HepG2 (cell line): ENCODE data around the gene LDLRAD4. TPM values are rescaled to one million over a fixed set of nuclear protein-coding genes. Genes with fewer than 3 reads are reported as not detected.

ENCODE experiments used
- ATAC-seq: fragments of 200-7000 bp; cut with Tn5 transposase; 3 replicates; pipeline ENCODE4 v1.9.1; 2020; ENCODE audit warnings: mild to moderate bottlenecking, moderate library complexity
- BruUV-seq: library from RNA; stranded (reverse); fragments of 400-500 nt; replicated peaks from 2 replicates; lab custom pipeline; 2021; lab: Mats Ljungman, UMichigan
- CTCF ChIA-PET: fragments of 300-600 bp; formaldehyde crosslinking; extraction: SDS; loops from one replicate; lab custom pipeline; 2021; ENCODE audit warnings: low total read pairs, inconsistent platforms, low intra/inter-chr PET ratio; lab: Yijun Ruan, JAX
- POLR2A ChIA-PET: fragments of 350-600 bp; sonication (Branson Sonifier 250); formaldehyde crosslinking; loops from one replicate; lab custom pipeline; 2020; ENCODE audit warnings: antibody characterized with exemption, inconsistent platforms; lab: Yijun Ruan, JAX
- DNase-seq: peaks from one replicate; pipeline ENCODE4 v3.0.0-alpha.2; 2015; ENCODE audit warnings: low spot score
- FAIRE-seq: peaks from 3 replicates; lab custom pipeline; 2011; peaks lifted over from hg19 to GRCh38; lab: Jason Lieb, UNC
- H2AFZ ChIP-seq: one replicate; pipeline ENCODE4 v1.6.1; 2011; ENCODE audit warnings: low read length, inconsistent platforms
- H3K27ac ChIP-seq: fragments of 300-600 bp; 3 replicates; pipeline ENCODE4 v1.8.0; 2011; ENCODE audit warnings: mixed run types, mild to moderate bottlenecking, mixed read lengths, low read length, inconsistent platforms; ENCODE audit not compliant: insufficient read depth; ENCODE audit errors: extremely low read length
- H3K27me3 ChIP-seq, 2 experiments: fragments of 200-600 bp in 1 of 2; 2 replicates in 1 of 2; 3 replicates in 1 of 2; pipeline versions ENCODE4 v1.6.0 to v1.8.0; 2011; ENCODE audit warnings: low read length in 2 of 2, mild to moderate bottlenecking in 2 of 2, moderate library complexity in 2 of 2, inconsistent platforms in 1 of 2; ENCODE audit not compliant: insufficient read depth in 2 of 2, control insufficient read depth in 1 of 2
- H3K36me3 ChIP-seq, 2 experiments: fragments of 200-600 bp in 1 of 2; replicated peaks in 1 of 2; 2 replicates in 1 of 2; 3 replicates in 1 of 2; pipeline versions ENCODE4 v1.5.1 to v1.8.0; 2011; ENCODE audit warnings: low read length in 2 of 2, inconsistent platforms in 1 of 2; ENCODE audit not compliant: insufficient read depth in 2 of 2, control insufficient read depth in 1 of 2
- H3K4me1 ChIP-seq: 2 replicates; pipeline ENCODE4 v1.5.1; 2012; ENCODE audit warnings: low read length, inconsistent platforms; ENCODE audit not compliant: insufficient read depth
- H3K4me2 ChIP-seq: 2 replicates; pipeline ENCODE4 v1.6.0; 2011; ENCODE audit warnings: low read depth, low read length, inconsistent platforms
- H3K4me3 ChIP-seq, 3 experiments: fragments of 200-600 bp in 1 of 3; sonication (generic), shearing (Covaris generic) in 1 of 3; replicated peaks in 1 of 3; 2 replicates each; pipeline ENCODE4 v1.5.1; 2011 to 2016; ENCODE audit warnings: low read length in 3 of 3, inconsistent platforms in 2 of 3, low read depth in 2 of 3, mild to moderate bottlenecking in 2 of 3, control low read depth in 1 of 3, mixed read lengths in 1 of 3; ENCODE audit not compliant: insufficient read depth in 1 of 3
- H3K79me2 ChIP-seq: one replicate; pipeline ENCODE4 v1.6.1; 2011; ENCODE audit warnings: low read length, inconsistent platforms; ENCODE audit not compliant: insufficient read depth
- H3K9ac ChIP-seq: 2 replicates; pipeline ENCODE4 v1.6.0; 2011; ENCODE audit warnings: mild to moderate bottlenecking, low read depth, low read length, inconsistent platforms; ENCODE audit not compliant: insufficient read depth
- H3K9me3 ChIP-seq: 2 replicates; pipeline ENCODE4 v1.5.1; 2012; ENCODE audit warnings: mild to moderate bottlenecking, low read length
- H4K20me1 ChIP-seq: 2 replicates; pipeline ENCODE4 v1.6.0; 2011; ENCODE audit warnings: inconsistent platforms, mild to moderate bottlenecking, low read length, moderate library complexity; ENCODE audit not compliant: insufficient read depth
- ARNTL ChIP-seq: sonication (generic); formaldehyde crosslinking; IDR thresholded peaks from 2 replicates; pipeline ENCODE4 v1.4.0; 2020; ENCODE audit warnings: mild to moderate bottlenecking, missing genetic modification reagents
- EEA1 ChIP-seq: sonication (generic); formaldehyde crosslinking; IDR thresholded peaks from 2 replicates; pipeline ENCODE4 v1.5.1; 2020; ENCODE audit warnings: mild to moderate bottlenecking, missing genetic modification reagents, borderline replicate concordance
- KAT7 ChIP-seq: IDR thresholded peaks from 2 replicates; pipeline ENCODE4 v1.6.1; 2018; ENCODE audit warnings: borderline replicate concordance, missing compliant biosample characterization
- TBX3 ChIP-seq: fragments of 450-650 bp; IDR thresholded peaks from 2 replicates; pipeline ENCODE4 v1.6.1; 2017; ENCODE audit warnings: antibody characterized with exemption, mild to moderate bottlenecking, inconsistent platforms, borderline replicate concordance
- ZNF746 ChIP-seq: sonication (generic); formaldehyde crosslinking; IDR thresholded peaks from 2 replicates; pipeline ENCODE4 v1.8.0; 2022; ENCODE audit warnings: mild to moderate bottlenecking, missing genetic modification reagents
- ZNF816 ChIP-seq: sonication (generic); formaldehyde crosslinking; IDR thresholded peaks from 2 replicates; pipeline ENCODE4 v1.8.0; 2022; ENCODE audit warnings: missing genetic modification reagents, mild to moderate bottlenecking, borderline replicate concordance
- WGBS: methylation state at CpG from one replicate; pipeline ENCODE4 v1.1.6; 2017; ENCODE audit warnings: low lambda C conversion rate; 5-methylcytosine and 5-hydroxymethylcytosine counted together
- in situ Hi-C: cut with HindIII; loops from 2 replicates; pipeline ENCODE4 v1.10.0; 2017; ENCODE audit warnings: low pct_unique_long_range_greater_than_20kb; ENCODE audit not compliant: extremely low pct_ligation_motif_present
- intact Hi-C: fragments of 100-400 bp; cut with micrococcal nuclease; formaldehyde crosslinking; loops from one replicate; pipeline ENCODE4 v1.10.0; 2022; ENCODE audit not compliant: unreplicated experiment
- polyA plus RNA-seq, 8 experiments: library from polyadenylated mRNA; depleted of rRNA in 3 of 8; stranded (reverse) in 7 of 8; unstranded in 1 of 8; fragments of >200 nt; fragmentation: Illumina TruSeq in 4 of 8; extraction: Trizol in 4 of 8; gene quantifications; 2 replicates each; pipeline versions ENCODE4 v1.2.1 to v1.2.3, GENCODE V29; 2011 to 2016; ENCODE audit warnings: low read depth in 4 of 8, missing spikeins in 1 of 8, mixed read lengths in 1 of 8; ENCODE audit not compliant: insufficient read depth in 1 of 8
- total RNA-seq, 5 experiments: library from RNA; depleted of rRNA; stranded (reverse); fragments of >200 nt; fragmentation: Illumina TruSeq; extraction: Trizol; gene quantifications; 2 replicates each; pipeline ENCODE4 v1.2.3, GENCODE V29; 2016; ENCODE audit warnings: low read depth in 1 of 5
- TF ChIP-seq, protein P1 (sequence below): fragments of 450-650 bp; IDR thresholded peaks from 2 replicates; pipeline ENCODE4 v1.6.1; 2017; ENCODE audit warnings: mild to moderate bottlenecking

The LDLRAD4 gene
- total and polyA plus RNA-seq, 2 of the 13 experiments (the other 11 are each of a cell fraction or from before 2014, with no cell fraction given), result 13.6 to 20.9 TPM

DNA sequence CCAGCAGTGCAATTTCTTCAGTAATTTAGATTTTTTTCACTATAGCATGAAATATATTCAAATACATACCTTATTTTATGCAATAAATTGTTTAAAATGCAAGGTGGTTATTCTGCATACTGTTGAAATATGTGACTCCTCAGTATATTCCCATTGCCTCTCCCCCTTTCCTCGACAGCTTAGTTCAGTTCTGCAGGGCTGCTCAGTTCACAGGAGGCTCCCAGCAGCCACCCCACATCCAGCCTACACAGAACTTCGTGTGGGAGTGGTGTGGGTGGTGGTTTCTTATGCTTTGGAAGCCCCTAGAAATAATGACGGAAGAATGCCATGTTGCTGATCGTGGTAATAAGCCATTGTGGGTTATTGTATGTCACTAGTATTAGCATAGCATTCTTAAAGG, 428.1 kb downstream of the LDLRAD4 start:
- intact Hi-C loops, result no loop called here
- no peaks in the 10 kb centered on the region for H4K20me1 ChIP-seq
- 72% methylated on average over 4 of the region's 4 CpGs for WGBS
- H3K9ac ChIP-seq, result no peak overlapping the region
- H3K79me2 ChIP-seq, result no peaks in the 10 kb centered on the region
- DNase-seq (no peak), ATAC-seq (no peak)
- no TSS peak for BruUV-seq
- CTCF ChIA-PET, result no interaction called here
- H3K27ac ChIP-seq, result no peak overlapping the region
- TF ChIP-seq ZNF816 (CRISPR knock-in tag), result no peak
- no peak for TF ChIP-seq TBX3
- TF ChIP-seq, all 625 proteins: peak for 0
- in situ Hi-C loops, result loop anchor here (25.0 kb wide), 2 partner anchors 434 to 634 kb away; partner anchors contain the start of gene LDLRAD4
- Histone ChIP-seq H3K4me1 (peaks cover 12% of the 10 kb centered on the region), H3K27me3 (no peaks in the 10 kb centered on the region), H3K36me3 (no peaks in the 10 kb centered on the region), H2AFZ (no peak overlapping the region), H3K9me3 (no peaks in the 10 kb centered on the region), H3K4me3 (no peak overlapping the region), H3K4me2 (no peak overlapping the region)
- POLR2A ChIA-PET, result no interaction called here
- no peak for FAIRE-seq

DNA sequence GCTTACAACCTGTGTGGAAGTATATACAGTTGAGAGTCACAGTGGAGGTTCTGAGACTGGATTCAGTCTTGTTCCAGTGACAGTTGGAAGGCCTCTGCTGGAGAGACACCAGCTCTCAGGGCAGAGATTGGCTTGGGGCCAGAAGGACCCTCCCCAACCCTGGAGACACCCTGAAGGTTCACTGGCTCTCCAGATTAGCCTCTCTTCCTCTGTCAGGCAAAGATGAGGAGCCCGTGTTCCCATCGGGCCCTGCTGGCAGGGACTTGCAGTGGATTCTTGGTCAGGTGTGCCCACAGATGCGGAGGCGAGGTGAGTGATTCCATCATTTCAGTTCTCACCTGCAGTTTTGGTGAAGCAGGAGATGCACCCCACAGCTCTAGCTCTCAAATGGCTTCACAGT, 429.2 kb downstream of the LDLRAD4 start:
- TF ChIP-seq, protein P1, sequence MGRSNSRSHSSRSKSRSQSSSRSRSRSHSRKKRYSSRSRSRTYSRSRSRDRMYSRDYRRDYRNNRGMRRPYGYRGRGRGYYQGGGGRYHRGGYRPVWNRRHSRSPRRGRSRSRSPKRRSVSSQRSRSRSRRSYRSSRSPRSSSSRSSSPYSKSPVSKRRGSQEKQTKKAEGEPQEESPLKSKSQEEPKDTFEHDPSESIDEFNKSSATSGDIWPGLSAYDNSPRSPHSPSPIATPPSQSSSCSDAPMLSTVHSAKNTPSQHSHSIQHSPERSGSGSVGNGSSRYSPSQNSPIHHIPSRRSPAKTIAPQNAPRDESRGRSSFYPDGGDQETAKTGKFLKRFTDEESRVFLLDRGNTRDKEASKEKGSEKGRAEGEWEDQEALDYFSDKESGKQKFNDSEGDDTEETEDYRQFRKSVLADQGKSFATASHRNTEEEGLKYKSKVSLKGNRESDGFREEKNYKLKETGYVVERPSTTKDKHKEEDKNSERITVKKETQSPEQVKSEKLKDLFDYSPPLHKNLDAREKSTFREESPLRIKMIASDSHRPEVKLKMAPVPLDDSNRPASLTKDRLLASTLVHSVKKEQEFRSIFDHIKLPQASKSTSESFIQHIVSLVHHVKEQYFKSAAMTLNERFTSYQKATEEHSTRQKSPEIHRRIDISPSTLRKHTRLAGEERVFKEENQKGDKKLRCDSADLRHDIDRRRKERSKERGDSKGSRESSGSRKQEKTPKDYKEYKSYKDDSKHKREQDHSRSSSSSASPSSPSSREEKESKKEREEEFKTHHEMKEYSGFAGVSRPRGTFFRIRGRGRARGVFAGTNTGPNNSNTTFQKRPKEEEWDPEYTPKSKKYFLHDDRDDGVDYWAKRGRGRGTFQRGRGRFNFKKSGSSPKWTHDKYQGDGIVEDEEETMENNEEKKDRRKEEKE, result no peak
- TF ChIP-seq KAT7 (CRISPR knock-in tag), result no peak
- TF ChIP-seq EEA1 (CRISPR knock-in tag), result no peak
- TF ChIP-seq ZNF746 (CRISPR knock-in tag), result no peak
- no peak for TF ChIP-seq ARNTL (CRISPR knock-in tag)
- TF ChIP-seq, all 625 proteins: peak for 0
- Histone ChIP-seq H2AFZ (no peak overlapping the region), H3K4me3 (no peak overlapping the region), H3K4me2 (no peak overlapping the region), H3K9ac (no peak overlapping the region), H3K4me1 (peaks cover 12% of the 10 kb centered on the region), H4K20me1 (no peaks in the 10 kb centered on the region), H3K27me3 (no peaks in the 10 kb centered on the region), H3K27ac (no peak overlapping the region), H3K9me3 (no peaks in the 10 kb centered on the region), H3K79me2 (no peaks in the 10 kb centered on the region), H3K36me3 (no peaks in the 10 kb centered on the region)
- no peak for FAIRE-seq
- WGBS, result 100% methylated on average over 1 of the region's 4 CpGs
- intact Hi-C loops, result no loop called here
- DNase-seq, result no peak
- POLR2A ChIA-PET, result no interaction called here
- ATAC-seq, result no peak
- no TSS peak for BruUV-seq
- CTCF ChIA-PET, result no interaction called here
- in situ Hi-C loops, result loop anchor here (25.0 kb wide), 2 partner anchors 435 to 635 kb away; partner anchors contain the start of gene LDLRAD4
